GM19468 (cell line): Measurements from ENCODE around the gene ZNF638.

Source experiments
- ATAC-seq: cut with Tn5 transposase; IDR thresholded peaks from one replicate; pipeline ENCODE4 v1.9.1; 2021; ENCODE audit warnings: mild to moderate bottlenecking, moderate library complexity, moderate number of reproducible peaks; ENCODE audit not compliant: unreplicated experiment; ENCODE audit errors: extremely low read depth

The ZNF638 gene

GRCh38 chr2:71465961-71466300 is 134.3 kb downstream of the ZNF638 start:
- no peak for ATAC-seq

GRCh38 chr2:71466301-71467179 is 135.0 kb downstream of the ZNF638 start:
- no peak for ATAC-seq

GRCh38 chr2:71467180-71467815 is 135.7 kb downstream of the ZNF638 start:
- ATAC-seq: no peak

GRCh38 chr2:71468279-71469015 is 136.9 kb downstream of the ZNF638 start:
- no peak for ATAC-seq

GRCh38 chr2:71469403-71470398 is 138.1 kb downstream of the ZNF638 start:
- no peak for ATAC-seq

GRCh38 chr2:71471276-71471675 is 139.7 kb downstream of the ZNF638 start:
- no peak for ATAC-seq

GRCh38 chr2:71472019-71472418 is 140.4 kb downstream of the ZNF638 start:
- ATAC-seq: no peak

- no peak for ATAC-seq
Observed at GRCh38 chr2:71473346-71474031, 141.9 kb downstream of the ZNF638 start.

- no peak for ATAC-seq
Observed at GRCh38 chr2:71474116-71474743, 142.6 kb downstream of the ZNF638 start.

GRCh38 chr2:71474744-71475397 is 143.3 kb downstream of the ZNF638 start:
- no peak for ATAC-seq

GRCh38 chr2:71476495-71476894 is 144.9 kb downstream of the ZNF638 start:
- ATAC-seq: no peak

GRCh38 chr2:71477231-71477691 is 145.7 kb downstream of the ZNF638 start:
- no peak for ATAC-seq

- no peak for ATAC-seq
Observed at GRCh38 chr2:71478806-71479205, 147.2 kb downstream of the ZNF638 start.

- no peak for ATAC-seq
Observed at GRCh38 chr2:71479261-71479660, 147.7 kb downstream of the ZNF638 start.

- ATAC-seq: no peak
Observed at GRCh38 chr2:71481111-71481510, 149.5 kb downstream of the ZNF638 start.

- no peak for ATAC-seq
Observed at GRCh38 chr2:71482055-71482454, 150.5 kb downstream of the ZNF638 start.

- no peak for ATAC-seq
Observed at GRCh38 chr2:71483246-71483645, 151.7 kb downstream of the ZNF638 start.

GRCh38 chr2:71484354-71484753 is 152.8 kb downstream of the ZNF638 start:
- ATAC-seq: no peak
